T-helper 2 cell treated with Interferon-gamma antibody and Interleukin-4, amounts not matched to agents 5 μg/mL and 100 μg/mL, for 36 hours (primary cell): ENCODE results near the gene ZNF12.

ENCODE experiments used
- DNase-seq: peaks from one replicate; pipeline ENCODE4 v3.0.0; 2021; ENCODE audit warnings: low spot score
- H3K27ac Mint-ChIP-seq: one replicate; pipeline ENCODE4 v1.8.0; 2021; ENCODE audit warnings: mild to moderate bottlenecking, mixed read lengths
- H3K27me3 Mint-ChIP-seq: one replicate; pipeline ENCODE4 v1.8.0; 2021; ENCODE audit warnings: low read depth, mixed read lengths
- H3K36me3 Mint-ChIP-seq: one replicate; pipeline ENCODE4 v1.8.0; 2021; ENCODE audit warnings: low read depth, mixed read lengths
- H3K4me1 Mint-ChIP-seq: one replicate; pipeline ENCODE4 v1.8.0; 2021; ENCODE audit warnings: low read depth, mixed read lengths
- H3K4me3 Mint-ChIP-seq: one replicate; pipeline ENCODE4 v1.8.0; 2022; ENCODE audit warnings: mild to moderate bottlenecking, moderate library complexity, mixed read lengths
- H3K9me3 Mint-ChIP-seq: one replicate; pipeline ENCODE4 v1.8.0; 2021; ENCODE audit warnings: mixed read lengths

The ZNF12 gene

GRCh38 chr7:6647080-6647479 lies 59.7 kb downstream of the ZNF12 start:
- Mint-ChIP-seq H3K27me3 (no peaks in the 10 kb centered on the region), H3K4me1 (no peaks in the 10 kb centered on the region), H3K4me3 (no peak overlapping the region), H3K36me3 (peaks cover 73% of the 10 kb centered on the region), H3K9me3 (peaks cover 5% of the 10 kb centered on the region), H3K27ac (no peak overlapping the region)
- DNase-seq = no peak

GRCh38 chr7:6646465-6646864 lies 60.3 kb downstream of the ZNF12 start:
- H3K36me3 Mint-ChIP-seq = peaks cover 73% of the 10 kb centered on the region
- H3K27ac Mint-ChIP-seq = no peak overlapping the region
- no peaks in the 10 kb centered on the region for H3K4me1 Mint-ChIP-seq
- H3K4me3 Mint-ChIP-seq = no peak overlapping the region
- no peak for DNase-seq
- no peaks in the 10 kb centered on the region for H3K27me3 Mint-ChIP-seq
- H3K9me3 Mint-ChIP-seq = peaks cover 5% of the 10 kb centered on the region

DNA sequence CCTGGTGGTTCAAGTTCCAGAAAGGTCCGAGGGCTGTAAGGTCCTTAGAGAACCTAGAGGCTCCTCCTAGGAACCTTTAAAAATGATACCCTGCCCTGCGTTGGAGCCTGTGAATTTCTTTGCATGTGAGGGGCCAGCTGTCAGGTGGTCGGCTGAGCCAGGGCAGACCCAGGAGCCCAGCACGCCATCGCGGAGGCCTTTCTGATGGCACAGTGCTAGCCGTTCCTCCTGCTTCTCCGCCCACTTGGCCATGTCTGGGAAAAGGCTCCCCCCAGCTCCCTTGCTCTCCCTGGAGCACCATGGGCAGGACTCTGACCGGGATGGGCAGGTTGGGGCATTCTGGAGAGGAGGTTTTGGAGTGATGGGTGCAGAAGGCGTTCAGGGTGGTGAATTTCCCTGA lies 62.0 kb downstream of the ZNF12 start:
- Mint-ChIP-seq H3K4me1 (peaks cover 3% of the 10 kb centered on the region), H3K27ac (no peak overlapping the region), H3K27me3 (no peaks in the 10 kb centered on the region), H3K4me3 (no peak overlapping the region), H3K9me3 (no peaks in the 10 kb centered on the region), H3K36me3 (peaks cover 61% of the 10 kb centered on the region)
- DNase-seq = no peak

- peaks cover 8% of the 10 kb centered on the region for H3K4me1 Mint-ChIP-seq
- no peak for DNase-seq
- peaks cover 61% of the 10 kb centered on the region for H3K36me3 Mint-ChIP-seq
- H3K9me3 Mint-ChIP-seq = no peaks in the 10 kb centered on the region
- no peak overlapping the region for H3K4me3 Mint-ChIP-seq
- H3K27ac Mint-ChIP-seq = no peak overlapping the region
- no peaks in the 10 kb centered on the region for H3K27me3 Mint-ChIP-seq
Observed at GRCh38 chr7:6643915-6644625, 62.7 kb downstream of the ZNF12 start.

DNA sequence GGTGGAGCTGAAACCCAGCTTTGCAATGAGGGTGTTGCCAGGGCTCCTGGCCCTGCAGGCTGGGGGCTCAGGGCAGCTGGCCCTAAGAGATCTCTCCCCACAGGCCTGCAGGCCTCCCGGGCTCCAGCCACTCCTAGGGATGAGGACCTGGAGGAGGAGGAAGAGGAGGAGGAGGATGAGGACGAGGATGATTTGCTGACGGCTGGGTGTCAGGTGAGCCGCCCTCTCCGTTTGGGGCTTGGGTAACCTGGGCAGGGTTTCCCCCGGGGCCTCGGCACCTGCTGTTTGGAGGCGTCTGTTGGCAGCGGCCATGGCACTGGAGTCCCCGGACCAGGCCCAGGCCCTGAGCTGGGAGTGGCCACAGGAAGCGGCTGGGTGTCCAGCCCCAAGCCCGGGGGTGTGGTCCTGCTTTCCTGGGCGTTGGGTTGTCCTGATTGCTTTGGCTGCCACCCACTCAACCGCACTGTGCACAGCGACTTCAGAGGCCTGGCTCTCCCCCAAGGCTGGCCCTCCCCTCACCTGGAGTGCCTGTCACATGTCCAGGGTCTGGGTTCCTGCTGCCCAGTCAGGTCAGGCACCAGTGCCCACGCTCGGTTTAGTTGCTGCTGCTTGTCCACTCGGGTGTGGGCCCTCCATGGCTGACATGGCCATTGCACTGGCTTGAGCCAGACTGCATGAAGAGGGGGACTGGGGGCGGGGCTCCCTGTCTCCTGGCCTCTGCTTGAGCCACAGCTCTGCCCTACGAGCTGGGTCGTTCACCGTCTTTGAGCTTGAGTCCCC lies 63.7 kb downstream of the ZNF12 start:
- Mint-ChIP-seq H3K9me3 (no peaks in the 10 kb centered on the region), H3K27me3 (no peaks in the 10 kb centered on the region), H3K4me1 (peaks cover 15% of the 10 kb centered on the region), H3K4me3 (no peak overlapping the region), H3K27ac (no peak overlapping the region), H3K36me3 (peaks cover 61% of the 10 kb centered on the region)
- no peak for DNase-seq

- peaks cover 18% of the 10 kb centered on the region for H3K4me1 Mint-ChIP-seq
- H3K27me3 Mint-ChIP-seq = no peaks in the 10 kb centered on the region
- H3K36me3 Mint-ChIP-seq = peaks cover 60% of the 10 kb centered on the region
- DNase-seq = no peak
- no peak overlapping the region for H3K4me3 Mint-ChIP-seq
- no peak overlapping the region for H3K27ac Mint-ChIP-seq
- no peaks in the 10 kb centered on the region for H3K9me3 Mint-ChIP-seq
Observed at GRCh38 chr7:6642239-6642839, 64.4 kb downstream of the ZNF12 start.

DNA sequence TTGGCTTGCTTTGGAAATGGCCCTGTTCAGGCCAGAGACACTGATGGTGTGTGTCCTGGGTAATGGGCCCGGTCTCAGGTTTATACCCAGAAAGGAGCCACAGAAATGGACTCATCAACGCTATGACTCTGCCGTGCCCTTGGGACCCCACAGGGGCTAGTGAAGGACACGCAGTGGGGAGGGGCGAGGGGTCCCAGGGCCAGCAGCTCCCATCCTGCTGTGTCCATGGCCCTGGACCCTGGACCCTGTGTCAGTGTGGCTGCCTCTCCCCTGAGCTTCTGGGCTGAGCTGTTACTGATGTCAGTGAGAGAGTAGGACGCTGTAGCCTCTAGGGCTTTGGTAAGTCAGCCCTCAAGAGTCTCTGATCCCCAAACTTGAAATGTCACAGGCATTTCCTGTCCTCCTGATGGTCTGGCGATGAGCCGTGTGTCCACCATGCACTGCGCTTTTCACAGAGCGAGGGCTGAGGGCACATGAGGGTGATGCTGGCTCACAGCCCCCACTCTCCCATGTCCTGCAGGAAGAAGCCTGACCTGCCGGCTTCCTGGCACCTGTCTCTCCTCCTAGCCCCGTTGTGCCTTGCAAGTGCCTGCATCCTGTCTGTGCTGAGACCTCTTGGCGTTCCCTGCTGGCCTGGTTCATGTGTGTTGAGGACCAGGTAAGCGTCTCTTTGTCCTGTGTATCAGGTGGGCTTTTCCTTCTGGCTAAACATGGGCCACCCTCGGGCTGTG lies 65.3 kb downstream of the ZNF12 start:
- no peak for DNase-seq
- no peak overlapping the region for H3K4me3 Mint-ChIP-seq
- no peaks in the 10 kb centered on the region for H3K27me3 Mint-ChIP-seq
- H3K27ac Mint-ChIP-seq = peak overlapping the region; percentile 69
- no peaks in the 10 kb centered on the region for H3K9me3 Mint-ChIP-seq
- H3K4me1 Mint-ChIP-seq = peaks cover 18% of the 10 kb centered on the region
- peaks cover 52% of the 10 kb centered on the region for H3K36me3 Mint-ChIP-seq

- Mint-ChIP-seq H3K27ac (no peak overlapping the region), H3K27me3 (no peaks in the 10 kb centered on the region), H3K36me3 (peaks cover 46% of the 10 kb centered on the region), H3K4me1 (peaks cover 18% of the 10 kb centered on the region), H3K9me3 (no peaks in the 10 kb centered on the region), H3K4me3 (no peak overlapping the region)
- peak; percentile 13 for DNase-seq
Observed at GRCh38 chr7:6640246-6640721, 66.5 kb downstream of the ZNF12 start.

DNA sequence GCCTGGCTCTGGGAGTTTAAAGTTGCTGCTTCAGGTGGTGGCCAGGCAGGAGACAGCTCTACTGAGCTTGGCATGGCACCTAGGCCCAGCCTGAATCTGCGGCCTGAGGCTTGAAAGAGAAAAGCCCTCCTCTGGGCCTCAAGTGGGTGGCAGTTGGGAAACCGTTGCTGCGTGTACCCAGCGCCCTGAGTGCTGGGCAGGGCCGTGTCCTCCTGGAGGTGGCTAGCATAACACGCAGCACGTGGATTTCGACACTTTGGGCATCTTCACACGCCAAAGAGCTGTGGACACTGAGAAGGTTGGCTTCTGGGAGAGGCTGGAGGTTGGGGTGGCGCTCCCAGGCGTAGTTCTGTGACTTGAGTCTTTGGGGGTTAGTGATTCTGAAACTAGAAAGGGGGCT lies 67.1 kb downstream of the ZNF12 start:
- peaks cover 42% of the 10 kb centered on the region for H3K36me3 Mint-ChIP-seq
- peaks cover 18% of the 10 kb centered on the region for H3K4me1 Mint-ChIP-seq
- no peaks in the 10 kb centered on the region for H3K27me3 Mint-ChIP-seq
- DNase-seq = no peak
- no peak overlapping the region for H3K4me3 Mint-ChIP-seq
- no peaks in the 10 kb centered on the region for H3K9me3 Mint-ChIP-seq
- no peak overlapping the region for H3K27ac Mint-ChIP-seq

DNA sequence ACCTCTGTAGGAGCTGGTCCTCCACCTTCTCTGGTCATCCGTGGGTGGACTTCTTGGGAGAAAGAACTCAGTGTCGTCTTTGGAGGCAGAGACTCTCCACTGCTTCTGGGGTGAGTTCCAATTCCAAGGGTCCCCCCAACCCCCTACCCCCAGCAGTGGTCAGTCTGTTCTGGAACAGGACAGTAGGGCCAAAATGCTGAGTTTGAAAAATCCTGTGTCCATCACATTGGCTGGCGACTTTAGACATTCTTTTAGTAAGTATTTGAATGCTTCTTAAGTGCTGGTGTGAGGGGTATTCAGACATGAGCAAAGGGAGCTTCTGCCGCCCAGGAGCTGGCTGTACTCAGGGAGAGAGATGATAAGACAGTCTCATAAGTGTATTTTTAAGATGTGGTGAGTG lies 67.7 kb downstream of the ZNF12 start:
- no peaks in the 10 kb centered on the region for H3K9me3 Mint-ChIP-seq
- no peaks in the 10 kb centered on the region for H3K27me3 Mint-ChIP-seq
- peaks cover 37% of the 10 kb centered on the region for H3K36me3 Mint-ChIP-seq
- DNase-seq = no peak
- H3K4me1 Mint-ChIP-seq = peaks cover 18% of the 10 kb centered on the region
- peak overlapping the region; percentile 81 for H3K27ac Mint-ChIP-seq
- peak overlapping the region; percentile 89 for H3K4me3 Mint-ChIP-seq
